ENCODE data around the gene RGS9BP.

The RGS9BP gene

GRCh38 chr19:32720216-32720935 lies 44.7 kb downstream of the RGS9BP start:
- TF ChIP-seq POLR2AphosphoS5 (IDR thresholded peaks at IDR 0.05; ENCODE audit: low read depth), result no peak
- no peak for TF ChIP-seq GABPA (IDR thresholded peaks at IDR 0.05; ENCODE audit: low read depth)
- no peak for TF ChIP-seq CTCF (IDR thresholded peaks at IDR 0.05; ENCODE audit: insufficient read depth, low read length)
- no peak for TF ChIP-seq REST (IDR thresholded peaks at IDR 0.05; ENCODE audit: insufficient replicate concordance, low read depth)
- TF ChIP-seq SPI1 (IDR thresholded peaks at IDR 0.05; ENCODE audit: borderline replicate concordance, low read depth), result no peak
- H3K27ac ChIP-seq (replicated peaks), result no peak overlapping the region
- DNase-seq (ENCODE audit: low read depth in 1 of 2, low spot score in 1 of 2), result no peak
- H3K4me3 ChIP-seq (replicated peaks; ENCODE audit: insufficient read depth, low read length), result no peak overlapping the region
- H3K27me3 ChIP-seq (ENCODE audit: insufficient read depth, poor library complexity, severe bottlenecking), result no peaks in the 10 kb centered on the region

- Histone ChIP-seq H3K27ac (replicated peaks) (no peak overlapping the region), H3K27me3 (ENCODE audit: insufficient read depth, poor library complexity, severe bottlenecking) (no peaks in the 10 kb centered on the region), H3K4me3 (replicated peaks; ENCODE audit: insufficient read depth, low read length) (no peak overlapping the region)
- TF ChIP-seq REST (IDR thresholded peaks at IDR 0.05; ENCODE audit: insufficient replicate concordance, low read depth) (no peak), CTCF (IDR thresholded peaks at IDR 0.05; ENCODE audit: insufficient read depth, low read length) (no peak), GABPA (IDR thresholded peaks at IDR 0.05; ENCODE audit: low read depth) (no peak), POLR2AphosphoS5 (IDR thresholded peaks at IDR 0.05; ENCODE audit: low read depth) (no peak), SPI1 (IDR thresholded peaks at IDR 0.05; ENCODE audit: borderline replicate concordance, low read depth) (no peak)
- DNase-seq (ENCODE audit: low read depth in 1 of 2, low spot score in 1 of 2), result no peak
Measured at GRCh38 chr19:32720936-32721250, 45.2 kb downstream of the RGS9BP start.
